Esophagus muscularis mucosa (tissue), 4 donors: Measurements from ENCODE around the gene ACSS1.

Experiments used
- EP300 ChIP-seq: sonication (generic); formaldehyde crosslinking; IDR thresholded peaks from one replicate; pipeline ENCODE4 v1.6.1; 2017; ENCODE audit warnings: antibody characterized with exemption
- POLR2A ChIP-seq: fragments of 450-650 bp; IDR thresholded peaks from one replicate; pipeline ENCODE4 v1.6.1; 2017; ENCODE audit warnings: antibody characterized with exemption, moderate library complexity, mild to moderate bottlenecking, low read depth
- POLR2AphosphoS5 ChIP-seq, 2 donors: sonication (generic); formaldehyde crosslinking; IDR thresholded peaks; one replicate each; pipeline ENCODE4 v1.6.1; 2017; ENCODE audit warnings: antibody characterized with exemption in 2 of 2
- TF ChIP-seq, protein P1 (sequence below), 3 experiments: fragments of 200-600 bp in 2 of 3; fragments of 450-650 bp in 1 of 3; sonication (generic) in 2 of 3; IDR thresholded peaks; one replicate each; pipeline ENCODE4 v1.5.1; 2017 to 2019; ENCODE audit warnings: antibody characterized with exemption in 3 of 3, mild to moderate bottlenecking in 2 of 3, moderate library complexity in 1 of 3

DNA sequence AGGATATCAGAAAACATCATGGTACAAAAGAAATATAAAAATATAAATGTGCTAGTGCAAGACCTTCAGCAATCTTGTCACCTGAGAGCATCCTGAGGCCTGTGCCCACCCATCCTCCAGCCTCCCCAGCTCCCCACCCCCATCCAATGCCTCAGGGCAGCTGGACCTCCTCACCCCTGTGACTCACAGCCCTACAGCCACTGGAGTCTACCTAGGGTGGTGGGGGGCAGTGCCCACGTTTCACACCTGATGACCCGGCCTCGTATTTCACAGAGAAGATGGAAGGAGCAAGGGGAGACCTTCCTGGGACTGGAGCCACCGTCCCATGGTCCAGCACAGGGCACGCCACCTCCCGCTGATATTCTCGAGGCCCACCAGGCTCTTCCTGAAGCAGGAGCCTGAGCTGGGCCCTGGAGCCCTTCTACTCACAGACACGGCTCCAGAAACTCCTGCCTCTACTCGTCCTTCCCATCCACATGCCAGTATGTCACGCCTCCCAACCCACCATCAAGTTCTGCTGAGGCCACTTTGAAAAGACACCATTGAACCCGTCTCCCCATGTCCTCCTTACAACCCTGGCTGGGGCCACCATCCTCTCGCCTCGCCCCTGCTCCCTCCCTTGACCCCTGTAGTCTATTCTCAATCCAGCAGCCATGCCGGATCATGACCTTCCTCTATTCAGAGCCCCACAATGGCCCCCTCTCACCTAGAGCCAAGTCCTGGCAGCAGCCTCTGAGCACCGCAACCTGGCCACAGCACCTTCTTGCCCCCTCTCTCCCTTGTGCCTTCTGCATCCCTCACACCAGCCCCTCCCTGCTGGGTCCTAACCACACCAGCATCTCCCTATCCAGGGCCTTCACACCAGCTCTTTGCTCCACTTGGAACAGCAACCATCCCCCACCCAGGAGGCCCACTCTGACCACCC is 78.6 kb downstream of the ACSS1 start:
- TF ChIP-seq, protein P1, sequence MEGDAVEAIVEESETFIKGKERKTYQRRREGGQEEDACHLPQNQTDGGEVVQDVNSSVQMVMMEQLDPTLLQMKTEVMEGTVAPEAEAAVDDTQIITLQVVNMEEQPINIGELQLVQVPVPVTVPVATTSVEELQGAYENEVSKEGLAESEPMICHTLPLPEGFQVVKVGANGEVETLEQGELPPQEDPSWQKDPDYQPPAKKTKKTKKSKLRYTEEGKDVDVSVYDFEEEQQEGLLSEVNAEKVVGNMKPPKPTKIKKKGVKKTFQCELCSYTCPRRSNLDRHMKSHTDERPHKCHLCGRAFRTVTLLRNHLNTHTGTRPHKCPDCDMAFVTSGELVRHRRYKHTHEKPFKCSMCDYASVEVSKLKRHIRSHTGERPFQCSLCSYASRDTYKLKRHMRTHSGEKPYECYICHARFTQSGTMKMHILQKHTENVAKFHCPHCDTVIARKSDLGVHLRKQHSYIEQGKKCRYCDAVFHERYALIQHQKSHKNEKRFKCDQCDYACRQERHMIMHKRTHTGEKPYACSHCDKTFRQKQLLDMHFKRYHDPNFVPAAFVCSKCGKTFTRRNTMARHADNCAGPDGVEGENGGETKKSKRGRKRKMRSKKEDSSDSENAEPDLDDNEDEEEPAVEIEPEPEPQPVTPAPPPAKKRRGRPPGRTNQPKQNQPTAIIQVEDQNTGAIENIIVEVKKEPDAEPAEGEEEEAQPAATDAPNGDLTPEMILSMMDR (IDR thresholded peaks at IDR 0.05) = no peak
- TF ChIP-seq EP300 (no peak), POLR2A (no peak), POLR2AphosphoS5 (IDR thresholded peaks at IDR 0.05) (no peak)
